Brain microvascular endothelial cell (primary cell): ENCODE data around the gene B4GAT1.
A peak's percentile ranks its signal among the peaks of the same experiment; 100 is the strongest.

Source experiments
- DNase-seq: peaks from one replicate; pipeline ENCODE4 v3.0.0-alpha.2; 2020
- H3K27ac ChIP-seq: fragments of 250-450 bp; sonication (Bioruptor Pico); 2 replicates; pipeline ENCODE4 v1.5.1; 2020; ENCODE audit warnings: mild to moderate bottlenecking, moderate library complexity
- H3K27me3 ChIP-seq: fragments of 250-450 bp; sonication (Bioruptor Pico); replicated peaks from 2 replicates; pipeline ENCODE4 v1.5.1; 2020; ENCODE audit warnings: mild to moderate bottlenecking
- H3K36me3 ChIP-seq: fragments of 250-450 bp; sonication (Bioruptor Pico); replicated peaks from 2 replicates; pipeline ENCODE4 v1.5.1; 2020; ENCODE audit warnings: mild to moderate bottlenecking
- H3K4me3 ChIP-seq: 2 replicates; pipeline ENCODE4 v1.5.1; 2011; ENCODE audit warnings: low read depth, mild to moderate bottlenecking, control low read depth, low read length, moderate library complexity
- in situ Hi-C: cut with HindIII; loops from 2 replicates; pipeline ENCODE4 v1.10.0; 2017; ENCODE audit warnings: low sequenced_read_pairs, low pct_ligation_motif_present
- TF ChIP-seq, protein P1 (sequence below): IDR thresholded peaks from 2 replicates; pipeline ENCODE4 v1.5.1; 2011; ENCODE audit warnings: low read depth, mild to moderate bottlenecking, moderate library complexity, low read length, control low read depth, inconsistent platforms; ENCODE audit errors: missing control alignments

B4GAT1 gene

DNA sequence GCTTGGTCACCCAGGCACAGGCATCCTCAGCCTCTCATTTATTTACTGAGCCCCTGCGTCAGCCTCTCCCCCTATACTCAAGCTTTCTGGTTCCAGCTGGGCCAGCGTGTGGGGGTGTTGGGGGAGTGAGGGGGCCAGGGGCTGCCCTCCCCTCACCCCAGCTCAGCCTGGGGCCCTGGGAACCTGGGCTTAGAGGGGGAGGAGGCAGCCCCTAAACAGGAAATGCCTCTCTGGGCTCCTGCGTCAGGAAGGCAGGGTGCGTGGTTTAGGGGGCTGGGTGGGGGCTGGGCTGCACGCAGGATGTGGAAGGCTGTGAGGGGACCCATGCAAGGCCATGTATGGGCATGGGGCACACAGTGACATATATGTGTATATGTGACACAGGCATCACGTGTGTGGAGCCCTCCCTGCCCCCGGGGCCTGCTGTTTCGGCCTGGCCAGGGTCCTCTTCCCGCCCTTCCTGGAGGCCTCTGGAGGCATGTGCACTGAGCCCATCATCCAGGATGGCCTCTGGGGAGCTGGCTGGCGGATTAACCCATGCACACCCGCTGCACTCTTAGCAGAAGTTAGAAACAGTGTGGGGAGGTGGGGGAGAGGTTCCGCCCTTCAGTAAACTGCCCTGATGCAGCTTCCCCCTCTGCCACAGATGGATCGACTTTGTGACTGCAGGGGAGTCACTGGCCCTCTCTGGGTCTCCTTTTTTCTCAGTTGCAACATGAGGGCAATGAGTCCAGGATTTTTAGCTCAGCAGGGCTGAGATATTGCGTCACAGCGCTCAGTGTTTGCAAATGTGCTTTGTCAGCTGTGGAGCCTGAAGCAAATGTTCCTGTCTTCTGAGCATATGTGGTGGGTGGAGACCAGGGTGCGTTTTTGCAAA is 29.5 kb downstream of the B4GAT1 start:
- Histone ChIP-seq H3K27ac (peak overlapping the region; percentile 88), H3K36me3 (no peaks in the 10 kb centered on the region), H3K27me3 (no peaks in the 10 kb centered on the region), H3K4me3 (no peak overlapping the region)
- in situ Hi-C loops: no loop called here
- TF ChIP-seq, protein P1, sequence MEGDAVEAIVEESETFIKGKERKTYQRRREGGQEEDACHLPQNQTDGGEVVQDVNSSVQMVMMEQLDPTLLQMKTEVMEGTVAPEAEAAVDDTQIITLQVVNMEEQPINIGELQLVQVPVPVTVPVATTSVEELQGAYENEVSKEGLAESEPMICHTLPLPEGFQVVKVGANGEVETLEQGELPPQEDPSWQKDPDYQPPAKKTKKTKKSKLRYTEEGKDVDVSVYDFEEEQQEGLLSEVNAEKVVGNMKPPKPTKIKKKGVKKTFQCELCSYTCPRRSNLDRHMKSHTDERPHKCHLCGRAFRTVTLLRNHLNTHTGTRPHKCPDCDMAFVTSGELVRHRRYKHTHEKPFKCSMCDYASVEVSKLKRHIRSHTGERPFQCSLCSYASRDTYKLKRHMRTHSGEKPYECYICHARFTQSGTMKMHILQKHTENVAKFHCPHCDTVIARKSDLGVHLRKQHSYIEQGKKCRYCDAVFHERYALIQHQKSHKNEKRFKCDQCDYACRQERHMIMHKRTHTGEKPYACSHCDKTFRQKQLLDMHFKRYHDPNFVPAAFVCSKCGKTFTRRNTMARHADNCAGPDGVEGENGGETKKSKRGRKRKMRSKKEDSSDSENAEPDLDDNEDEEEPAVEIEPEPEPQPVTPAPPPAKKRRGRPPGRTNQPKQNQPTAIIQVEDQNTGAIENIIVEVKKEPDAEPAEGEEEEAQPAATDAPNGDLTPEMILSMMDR: no peak
- DNase-seq: peak; percentile 75

DNA sequence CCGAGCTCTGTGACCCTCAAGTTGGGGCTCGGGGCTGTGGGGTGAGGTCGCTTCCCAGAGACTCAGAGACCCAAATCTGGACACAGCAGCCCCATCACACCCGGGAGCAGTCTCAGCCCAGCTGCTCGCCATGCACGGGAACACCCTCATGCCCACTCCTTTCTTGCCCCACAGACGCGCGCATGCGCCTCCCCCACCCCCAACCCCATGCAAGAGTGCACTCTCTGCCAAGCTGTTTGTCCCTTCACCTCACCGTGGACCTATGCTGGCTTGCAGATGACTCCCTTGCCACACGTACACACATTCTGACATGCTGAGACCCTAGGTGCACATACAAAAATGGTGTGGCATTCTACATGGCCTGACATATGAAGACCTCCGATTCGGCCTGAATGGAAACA is 30.1 kb downstream of the B4GAT1 start:
- Histone ChIP-seq H3K27ac (peak overlapping the region; percentile 88), H3K27me3 (no peaks in the 10 kb centered on the region), H3K4me3 (peak overlapping the region; percentile 12), H3K36me3 (no peaks in the 10 kb centered on the region)
- DNase-seq: peak; percentile 36
- TF ChIP-seq, protein P1: no peak
- in situ Hi-C loops: no loop called here

DNA sequence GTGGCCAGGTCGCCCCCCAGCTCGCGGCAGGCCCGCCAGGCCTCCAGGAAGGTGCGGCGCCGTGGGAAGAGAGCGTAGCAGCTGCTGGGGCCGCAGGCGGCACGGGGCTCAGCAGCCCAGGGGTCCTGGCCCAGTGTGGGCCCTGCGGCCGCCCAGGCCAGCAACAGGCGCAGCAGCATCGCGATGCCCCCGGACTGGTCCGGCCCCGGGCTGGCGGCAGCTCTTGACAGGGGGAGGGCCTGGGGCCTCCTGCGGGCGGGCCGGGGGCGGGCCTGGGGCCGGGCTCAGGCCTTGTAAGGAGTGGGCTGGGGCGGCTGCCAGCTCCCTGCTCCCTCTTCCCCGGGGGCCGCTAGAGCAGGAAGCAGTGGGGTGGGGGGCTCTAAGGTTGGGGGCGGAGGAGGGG is 30.6 kb downstream of the B4GAT1 start, which contains the start of gene CD248:
Gene CD248, minus strand, starts transcription at position 196 of the 403 bp plus-strand sequence. Its CDS starts 17 bp downstream, at position 179.
- peak within 1 kb of the TSS; percentile 88 for H3K27ac ChIP-seq
- no peaks in the 10 kb centered on the region for H3K27me3 ChIP-seq
- DNase-seq: peak; percentile 47
- TF ChIP-seq, protein P1: no peak
- peak within 1 kb of the TSS; percentile 54 for H3K4me3 ChIP-seq
- in situ Hi-C loops: no loop called here
- no peaks in the 10 kb centered on the region for H3K36me3 ChIP-seq

DNA sequence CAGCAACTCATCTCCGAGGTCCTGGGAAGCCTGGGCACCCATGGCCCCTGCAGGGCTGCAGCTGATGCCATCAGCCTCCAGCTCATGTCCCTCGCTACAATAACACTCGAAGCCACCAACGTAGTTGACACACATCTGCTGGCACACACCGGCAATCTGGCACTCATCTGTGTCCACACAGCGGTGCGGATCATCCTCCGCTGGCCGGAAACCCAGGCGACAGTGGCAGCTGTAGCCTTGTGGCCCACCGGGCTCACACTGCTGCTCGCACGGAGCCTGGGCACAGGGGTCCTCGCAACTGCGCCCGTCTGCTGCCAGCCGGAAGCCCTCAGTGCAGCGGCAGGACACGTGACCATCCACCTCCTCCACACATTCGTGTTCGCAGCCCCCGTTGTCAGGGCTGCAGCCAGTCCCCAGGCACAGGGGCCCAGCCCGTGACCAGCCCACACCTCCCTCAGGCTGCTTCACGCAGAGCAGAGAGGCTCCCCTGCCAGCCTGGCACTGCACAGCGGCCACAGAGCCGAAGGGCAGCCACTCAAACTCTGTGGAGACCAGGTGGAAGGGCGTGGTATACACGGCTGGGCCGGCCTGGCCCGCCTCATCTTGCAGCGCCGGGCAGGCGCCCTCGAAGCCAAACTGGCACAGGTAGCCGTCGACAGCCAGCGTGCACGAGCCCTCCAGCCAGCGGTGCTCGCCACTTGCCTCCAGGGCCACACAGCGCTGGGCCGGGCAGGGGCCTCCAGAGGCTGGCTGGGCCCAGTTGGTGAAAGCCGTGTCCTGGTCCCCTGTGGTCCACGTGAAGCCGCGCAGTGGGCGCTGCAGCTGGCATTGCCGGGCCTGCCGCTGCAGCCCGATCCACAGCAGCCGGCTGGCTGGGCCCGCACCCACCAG is 31.3 kb downstream of the B4GAT1 start:
- no peak for DNase-seq
- TF ChIP-seq, protein P1: no peak
- Histone ChIP-seq H3K4me3 (peak overlapping the region; percentile 54), H3K27ac (peak overlapping the region; percentile 88), H3K27me3 (no peaks in the 10 kb centered on the region), H3K36me3 (no peaks in the 10 kb centered on the region)
- in situ Hi-C loops: no loop called here

DNA sequence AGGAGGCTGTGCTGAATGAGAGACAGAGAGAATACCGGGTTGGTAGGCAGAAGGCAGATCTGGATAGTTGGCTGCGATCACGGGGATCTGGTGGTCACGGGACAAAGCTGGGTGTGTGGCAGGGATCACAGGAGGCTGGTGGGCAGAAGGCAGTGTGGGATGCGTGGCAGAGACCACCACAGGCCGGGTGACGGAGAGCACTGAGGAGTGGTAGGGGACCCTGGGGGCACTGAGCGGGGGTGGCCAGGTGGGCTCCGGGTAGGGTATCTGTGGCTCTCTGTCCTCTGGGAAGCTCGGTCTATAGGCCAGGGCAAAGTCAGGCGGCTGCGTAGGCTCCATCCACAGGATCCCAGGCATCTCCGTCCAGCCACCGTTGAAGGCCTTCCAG is 31.9 kb downstream of the B4GAT1 start:
- TF ChIP-seq, protein P1: no peak
- Histone ChIP-seq H3K4me3 (peak overlapping the region; percentile 54), H3K27me3 (no peaks in the 10 kb centered on the region), H3K36me3 (no peaks in the 10 kb centered on the region), H3K27ac (peak overlapping the region; percentile 88)
- no peak for DNase-seq
- in situ Hi-C loops: no loop called here
